ENCODE data around the gene OR51F1. TPM values are rescaled to one million over a fixed set of nuclear protein-coding genes. Genes with fewer than 3 reads are reported as not detected.

OR51F1 gene
- total and polyA plus RNA-seq, 2 donors (not counting 3 experiments of a cell fraction or from before 2014, with no cell fraction given) = not detected

DNA sequence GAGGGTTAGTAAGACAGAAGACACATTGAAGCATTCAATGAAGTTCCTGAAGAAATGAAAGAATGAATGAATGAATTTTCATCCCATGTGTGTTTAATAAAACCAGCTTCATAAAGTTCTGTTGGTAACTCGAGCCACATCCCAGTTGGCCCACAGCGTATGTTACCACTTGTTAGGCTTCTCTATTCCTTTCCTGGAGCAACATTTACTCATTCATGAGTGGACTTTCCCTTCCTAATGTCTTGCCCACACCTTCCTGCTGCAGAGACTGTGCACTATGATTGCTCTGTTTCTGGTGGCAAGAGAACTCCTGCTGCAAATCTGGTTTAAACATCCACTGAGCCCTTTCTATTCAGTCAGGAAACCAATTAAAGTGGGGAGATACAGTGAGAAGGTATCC, 27.5 kb upstream of the OR51F1 start:
- Histone ChIP-seq H4K20me1 (replicated peaks; ENCODE audit: control insufficient read depth, extremely low read depth, insufficient read depth, low read length) (no peaks in the 10 kb centered on the region), H3K4me1 (ENCODE audit: control insufficient read depth, extremely low read depth, insufficient read depth, low read length) (no peaks in the 10 kb centered on the region), H3K9me3 (replicated peaks; ENCODE audit: control insufficient read depth, insufficient read depth, low read length) (no peaks in the 10 kb centered on the region), H3K27me3 (ENCODE audit: control insufficient read depth in 2 of 2, insufficient read depth in 2 of 2, low read length in 2 of 2) (no peaks in the 10 kb centered on the region), H3K36me3 (ENCODE audit: control insufficient read depth in 2 of 2, extremely low read depth in 1 of 2, insufficient read depth in 2 of 2, low read length in 2 of 2) (no peaks in the 10 kb centered on the region), H3K27ac (ENCODE audit: insufficient read depth, low read depth, low read length) (no peak overlapping the region), H3K9me1 (replicated peaks; ENCODE audit: control insufficient read depth, extremely low read depth, insufficient read depth, low read length) (no peaks in the 10 kb centered on the region), H2AFZ (ENCODE audit: low read depth, low read length) (no peak overlapping the region), H3K9ac (replicated peaks; ENCODE audit: extremely low read depth, insufficient read depth, low read length) (no peak overlapping the region), H3K79me2 (ENCODE audit: control insufficient read depth, insufficient read depth, low read length) (no peaks in the 10 kb centered on the region), H3K4me3 (replicated peaks in 1 of 3; ENCODE audit: insufficient read depth in 1 of 3, low read depth in 1 of 3, low read length in 3 of 3) (no peak overlapping the region), H3K4me2 (ENCODE audit: insufficient read depth, low read length) (no peak overlapping the region)
- ChIA-PET POLR2A (no interaction called here), CTCF (no interaction called here)
- dilution Hi-C loops (cut with MboI; ENCODE audit: extremely low pct_ligation_motif_present, low sequenced_read_pairs) = no loop called here
- intact Hi-C loops (cut with micrococcal nuclease) = no loop called here
- no TSS peak for BruUV-seq (replicated peaks)
- FAIRE-seq (no peak), DNase-seq (ENCODE audit: low read depth, low spot score) (no peak)
- no peak for TF ChIP-seq JUN (IDR thresholded peaks at IDR 0.05; ENCODE audit: borderline replicate concordance, insufficient read depth, insufficient read length, low read depth)
- TF ChIP-seq, protein P1, sequence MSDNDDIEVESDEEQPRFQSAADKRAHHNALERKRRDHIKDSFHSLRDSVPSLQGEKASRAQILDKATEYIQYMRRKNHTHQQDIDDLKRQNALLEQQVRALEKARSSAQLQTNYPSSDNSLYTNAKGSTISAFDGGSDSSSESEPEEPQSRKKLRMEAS (IDR thresholded peaks at IDR 0.05; ENCODE audit: insufficient read depth, insufficient read length) = no peak
- TF ChIP-seq, protein P2, sequence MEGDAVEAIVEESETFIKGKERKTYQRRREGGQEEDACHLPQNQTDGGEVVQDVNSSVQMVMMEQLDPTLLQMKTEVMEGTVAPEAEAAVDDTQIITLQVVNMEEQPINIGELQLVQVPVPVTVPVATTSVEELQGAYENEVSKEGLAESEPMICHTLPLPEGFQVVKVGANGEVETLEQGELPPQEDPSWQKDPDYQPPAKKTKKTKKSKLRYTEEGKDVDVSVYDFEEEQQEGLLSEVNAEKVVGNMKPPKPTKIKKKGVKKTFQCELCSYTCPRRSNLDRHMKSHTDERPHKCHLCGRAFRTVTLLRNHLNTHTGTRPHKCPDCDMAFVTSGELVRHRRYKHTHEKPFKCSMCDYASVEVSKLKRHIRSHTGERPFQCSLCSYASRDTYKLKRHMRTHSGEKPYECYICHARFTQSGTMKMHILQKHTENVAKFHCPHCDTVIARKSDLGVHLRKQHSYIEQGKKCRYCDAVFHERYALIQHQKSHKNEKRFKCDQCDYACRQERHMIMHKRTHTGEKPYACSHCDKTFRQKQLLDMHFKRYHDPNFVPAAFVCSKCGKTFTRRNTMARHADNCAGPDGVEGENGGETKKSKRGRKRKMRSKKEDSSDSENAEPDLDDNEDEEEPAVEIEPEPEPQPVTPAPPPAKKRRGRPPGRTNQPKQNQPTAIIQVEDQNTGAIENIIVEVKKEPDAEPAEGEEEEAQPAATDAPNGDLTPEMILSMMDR (IDR thresholded peaks at IDR 0.05; ENCODE audit: extremely low read depth in 1 of 2, insufficient read depth in 1 of 2, low read depth in 1 of 2, low read length in 2 of 2) = no peak
- TF ChIP-seq POLR2AphosphoS5 (IDR thresholded peaks at IDR 0.05; ENCODE audit: insufficient read depth, low read depth, low read length) = no peak
- TF ChIP-seq GATA2 (IDR thresholded peaks at IDR 0.05; ENCODE audit: insufficient read depth, insufficient read length, low read depth, low read length) = no peak
- TF ChIP-seq MYC (IDR thresholded peaks at IDR 0.05; ENCODE audit: low read depth, low read length) = no peak

DNA sequence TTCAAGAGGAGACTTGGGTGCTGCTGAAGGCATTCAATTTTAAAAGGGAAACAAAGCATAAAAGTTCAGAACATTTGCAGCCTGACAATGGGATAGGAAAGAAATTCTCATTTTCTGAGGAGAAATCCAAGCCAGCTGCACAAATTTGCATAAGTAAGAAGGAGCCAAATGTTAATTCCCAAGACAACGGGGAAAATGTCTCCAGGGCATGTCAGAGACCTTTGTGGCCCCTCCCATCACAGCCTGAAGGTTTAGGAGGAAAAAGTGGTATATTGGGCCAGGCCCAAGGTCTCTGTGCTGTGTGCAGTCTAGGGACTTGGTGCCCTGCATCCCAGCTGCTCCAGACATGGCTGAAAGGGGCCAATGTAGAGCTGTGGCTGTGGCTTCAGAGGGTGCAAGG, 12.7 kb upstream of the OR51F1 start:
- no peak overlapping the region for H3K4me2 ChIP-seq (ENCODE audit: insufficient read depth, low read length)
- H3K4me1 ChIP-seq (ENCODE audit: control insufficient read depth, extremely low read depth, insufficient read depth, low read length) = no peaks in the 10 kb centered on the region
- H3K9ac ChIP-seq (replicated peaks; ENCODE audit: extremely low read depth, insufficient read depth, low read length) = no peak overlapping the region
- H3K27ac ChIP-seq (ENCODE audit: insufficient read depth, low read depth, low read length) = no peak overlapping the region
- no peaks in the 10 kb centered on the region for H3K36me3 ChIP-seq (ENCODE audit: control insufficient read depth in 2 of 2, extremely low read depth in 1 of 2, insufficient read depth in 2 of 2, low read length in 2 of 2)
- no peak overlapping the region for H3K4me3 ChIP-seq (replicated peaks in 1 of 3; ENCODE audit: insufficient read depth in 1 of 3, low read depth in 1 of 3, low read length in 3 of 3)
- ChIA-PET POLR2A (no interaction called here), CTCF (no interaction called here)
- dilution Hi-C loops (cut with MboI; ENCODE audit: extremely low pct_ligation_motif_present, low sequenced_read_pairs) (no loop called here), intact Hi-C loops (cut with micrococcal nuclease) (no loop called here)
- FAIRE-seq (no peak), DNase-seq (ENCODE audit: low read depth, low spot score) (no peak)
- H3K9me1 ChIP-seq (replicated peaks; ENCODE audit: control insufficient read depth, extremely low read depth, insufficient read depth, low read length) = no peaks in the 10 kb centered on the region
- H4K20me1 ChIP-seq (replicated peaks; ENCODE audit: control insufficient read depth, extremely low read depth, insufficient read depth, low read length) = no peaks in the 10 kb centered on the region
- no peaks in the 10 kb centered on the region for H3K9me3 ChIP-seq (replicated peaks; ENCODE audit: control insufficient read depth, insufficient read depth, low read length)
- no peaks in the 10 kb centered on the region for H3K79me2 ChIP-seq (ENCODE audit: control insufficient read depth, insufficient read depth, low read length)
- no peaks in the 10 kb centered on the region for H3K27me3 ChIP-seq (ENCODE audit: control insufficient read depth in 2 of 2, insufficient read depth in 2 of 2, low read length in 2 of 2)
- TF ChIP-seq, protein P2 (IDR thresholded peaks at IDR 0.05; ENCODE audit: extremely low read depth in 1 of 2, insufficient read depth in 1 of 2, low read depth in 1 of 2, low read length in 2 of 2) = no peak
- no peak for TF ChIP-seq FOS (IDR thresholded peaks at IDR 0.05; ENCODE audit: borderline replicate concordance, insufficient read depth, low read length)
- TF ChIP-seq MYC (IDR thresholded peaks at IDR 0.05; ENCODE audit: low read depth, low read length) = no peak
- no TSS peak for BruUV-seq (replicated peaks)
- no peak overlapping the region for H2AFZ ChIP-seq (ENCODE audit: low read depth, low read length)

Measured in endothelial cell of umbilical vein (primary cell).